Ovary (tissue), 9 donors: Measurements from ENCODE around the gene DNAAF5. TPM values are rescaled to one million over a fixed set of nuclear protein-coding genes. Genes with fewer than 3 reads are reported as not detected.
A peak's percentile ranks its signal among the peaks of the same experiment; 100 is the strongest.

ENCODE experiments used
- DNase-seq, 5 donors: peaks; one replicate each; pipeline ENCODE4 v3.0.0-alpha.2; 2019 to 2020
- H3K27ac ChIP-seq, 2 donors: fragments of 200-600 bp; one replicate each; pipeline versions ENCODE4 v1.5.1 to v1.8.0; 2019 to 2022
- H3K27me3 ChIP-seq: fragments of 200-600 bp; one replicate; pipeline ENCODE4 v1.8.0; 2022
- H3K36me3 ChIP-seq: fragments of 200-600 bp; sonication (generic); one replicate; pipeline ENCODE4 v1.5.1; 2019
- H3K4me1 ChIP-seq: one replicate; pipeline ENCODE4 v1.8.1; 2013; ENCODE audit warnings: mild to moderate bottlenecking, moderate library complexity; ENCODE audit not compliant: insufficient read depth
- H3K4me3 ChIP-seq: fragments of 200-600 bp; sonication (generic); one replicate; pipeline ENCODE4 v1.5.1; 2017
- H3K9me3 ChIP-seq, 2 donors: fragments of 200-600 bp in 1 of 2; sonication (generic) in 1 of 2; one replicate each; pipeline versions ENCODE4 v1.5.1 to v1.8.1; 2013 to 2019; ENCODE audit warnings: mild to moderate bottlenecking in 1 of 2, moderate library complexity in 1 of 2
- EP300 ChIP-seq: sonication (generic); formaldehyde crosslinking; IDR thresholded peaks from one replicate; pipeline ENCODE4 v1.6.1; 2017; ENCODE audit warnings: antibody characterized with exemption
- POLR2A ChIP-seq: fragments of 450-650 bp; IDR thresholded peaks from one replicate; pipeline ENCODE4 v1.6.1; 2017; ENCODE audit warnings: antibody characterized with exemption, mild to moderate bottlenecking, moderate library complexity
- WGBS, 3 donors: extraction: QIAGEN DNeasy Blood & Tissue Kit in 1 of 3; methylation state at CpG; one replicate each; pipeline versions ENCODE4 v1.1.5 to v1.1.7; 2013 to 2017; 5-methylcytosine and 5-hydroxymethylcytosine counted together
- intact Hi-C, 4 donors: fragments of 100-400 bp; cut with DNase I; formaldehyde crosslinking; loops; one replicate each; pipeline versions ENCODE4 v1.11.0 to v1.15.1; 2022 to 2023
- polyA plus RNA-seq, 2 donors: library from polyadenylated mRNA; stranded (reverse); fragments of 200-250 nt in 1 of 2; fragments of 350-450 nt in 1 of 2; fragmentation: Illumina TruSeq in 1 of 2; extraction: RNeasy Lipid Tissue Mini Kit (QIAGEN cat#74804) in 1 of 2; gene quantifications; one replicate each; pipeline ENCODE4 v1.2.3, GENCODE V29; 2013 to 2014
- total RNA-seq, 7 donors: library from RNA; depleted of rRNA in 2 of 7; stranded (reverse); fragments of >200 nt in 2 of 7; fragmentation: NEBNext Ultra II Directional in 3 of 7; extraction: Animal tissue kit (Norgen Biotek cat#: 25700) in 3 of 7; gene quantifications; one replicate each; pipeline versions ENCODE4 v1.1.0 to v1.2.4, GENCODE V29; 2016 to 2023
- TF ChIP-seq, protein P1 (sequence below), 3 donors: fragments of 450-650 bp in 2 of 3; fragments of 200-600 bp in 1 of 3; IDR thresholded peaks; one replicate each; pipeline versions ENCODE4 v1.5.1 to v1.8.0; 2016 to 2022; ENCODE audit warnings: antibody characterized with exemption in 3 of 3, mild to moderate bottlenecking in 1 of 3
- donor health status: DM: no; HTN: no; CAD: no; lungs with moderate emphysema.
- donor health status: DM: no; HTN: no; CAD: no.
- donor health status: Bipolar disorder and iron deficiency.
- donor health status: DM: yes; HTN: yes; CAD: no.
- donor health status: DM: no; HTN: no; CAD: no.
- donor health status: DM: yes; HTN: yes; CAD: no.

The DNAAF5 gene
- total and polyA plus RNA-seq, 9 donors = 12.9 to 41.0 (median 21.3) TPM

DNA sequence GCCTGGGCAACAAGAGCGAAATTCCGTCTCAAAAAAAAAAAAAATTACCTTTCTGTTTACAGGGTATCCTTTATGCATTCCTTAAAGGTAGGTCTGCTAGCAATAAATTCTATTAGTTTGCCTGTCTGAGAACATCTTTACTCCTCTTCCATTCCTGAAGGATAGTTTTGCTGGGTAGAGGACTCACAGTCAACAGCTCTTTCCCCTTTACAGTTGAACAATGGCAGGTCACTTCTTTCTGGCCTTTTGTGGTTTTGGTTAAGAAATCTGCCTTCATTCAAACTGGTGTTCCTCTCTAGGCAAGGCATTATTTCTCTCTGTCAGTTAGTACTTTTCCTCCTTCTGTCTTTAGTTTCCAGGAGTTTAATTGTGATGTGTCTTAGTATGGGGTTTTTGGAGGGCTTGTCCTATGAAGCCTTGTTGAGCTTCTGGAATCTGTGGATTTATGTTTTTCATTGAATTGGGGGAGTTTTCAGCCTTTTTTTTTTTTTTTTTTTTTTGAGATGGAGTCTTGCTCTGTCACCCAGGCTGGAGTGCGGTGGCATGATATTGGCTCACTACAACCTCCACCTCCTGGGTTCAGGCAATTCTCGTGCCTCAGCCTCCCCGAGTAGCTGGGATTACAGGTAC lies 4.8 kb upstream of the DNAAF5 start:
- TF ChIP-seq EP300 (no peak), POLR2A (no peak)
- TF ChIP-seq, protein P1, sequence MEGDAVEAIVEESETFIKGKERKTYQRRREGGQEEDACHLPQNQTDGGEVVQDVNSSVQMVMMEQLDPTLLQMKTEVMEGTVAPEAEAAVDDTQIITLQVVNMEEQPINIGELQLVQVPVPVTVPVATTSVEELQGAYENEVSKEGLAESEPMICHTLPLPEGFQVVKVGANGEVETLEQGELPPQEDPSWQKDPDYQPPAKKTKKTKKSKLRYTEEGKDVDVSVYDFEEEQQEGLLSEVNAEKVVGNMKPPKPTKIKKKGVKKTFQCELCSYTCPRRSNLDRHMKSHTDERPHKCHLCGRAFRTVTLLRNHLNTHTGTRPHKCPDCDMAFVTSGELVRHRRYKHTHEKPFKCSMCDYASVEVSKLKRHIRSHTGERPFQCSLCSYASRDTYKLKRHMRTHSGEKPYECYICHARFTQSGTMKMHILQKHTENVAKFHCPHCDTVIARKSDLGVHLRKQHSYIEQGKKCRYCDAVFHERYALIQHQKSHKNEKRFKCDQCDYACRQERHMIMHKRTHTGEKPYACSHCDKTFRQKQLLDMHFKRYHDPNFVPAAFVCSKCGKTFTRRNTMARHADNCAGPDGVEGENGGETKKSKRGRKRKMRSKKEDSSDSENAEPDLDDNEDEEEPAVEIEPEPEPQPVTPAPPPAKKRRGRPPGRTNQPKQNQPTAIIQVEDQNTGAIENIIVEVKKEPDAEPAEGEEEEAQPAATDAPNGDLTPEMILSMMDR (IDR thresholded peaks at IDR 0.05) = no peak
- no peak for DNase-seq

DNA sequence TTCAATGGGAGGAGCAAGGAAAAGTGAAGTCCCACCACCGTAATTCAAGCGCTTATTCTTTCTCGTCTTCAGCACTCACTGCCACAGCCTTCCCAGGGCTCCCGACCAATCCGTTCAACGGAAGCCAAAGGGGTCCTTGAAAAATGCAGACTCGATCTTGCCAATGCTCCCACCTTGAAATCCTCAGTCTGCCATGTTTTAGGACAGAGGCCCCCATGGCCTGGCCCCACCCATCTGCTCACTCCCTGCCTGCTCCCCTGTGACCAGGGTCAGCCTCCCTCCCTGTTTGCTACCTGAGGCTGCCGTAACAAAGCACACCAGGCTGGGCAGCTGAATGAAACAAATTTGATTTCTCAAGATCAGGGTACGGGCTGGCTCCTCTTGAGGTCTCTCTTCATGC lies 3.0 kb upstream of the DNAAF5 start:
- no peaks in the 10 kb centered on the region for H3K36me3 ChIP-seq
- 91 to 98% (median 93%) methylated on average over 9 of the region's 9 CpGs for WGBS, 3 donors
- no peaks in the 10 kb centered on the region for H3K27me3 ChIP-seq
- peaks cover 13% of the 10 kb centered on the region for H3K4me1 ChIP-seq
- intact Hi-C loops = no loop called here
- DNase-seq = peak in 2 of 5 donors; percentile 12 to 15
- H3K27ac ChIP-seq = no peak overlapping the region
- H3K4me3 ChIP-seq = no peak overlapping the region
- TF ChIP-seq EP300 = no peak
- no peak for TF ChIP-seq POLR2A
- TF ChIP-seq, protein P1 (IDR thresholded peaks at IDR 0.05) = no peak
- H3K9me3 ChIP-seq = no peaks in the 10 kb centered on the region

More for the DNA sequence above, 4.8 kb upstream of the DNAAF5 start:
- H3K9me3 ChIP-seq = no peaks in the 10 kb centered on the region
- H3K27ac ChIP-seq = no peak overlapping the region
- H3K36me3 ChIP-seq = no peaks in the 10 kb centered on the region
- H3K4me1 ChIP-seq = peaks cover 7% of the 10 kb centered on the region
- no peaks in the 10 kb centered on the region for H3K27me3 ChIP-seq
- no peak overlapping the region for H3K4me3 ChIP-seq
- intact Hi-C loops = no loop called here
- 95 to 99% (median 98%) methylated on average over 5 of the region's 5 CpGs for WGBS, 3 donors

DNA sequence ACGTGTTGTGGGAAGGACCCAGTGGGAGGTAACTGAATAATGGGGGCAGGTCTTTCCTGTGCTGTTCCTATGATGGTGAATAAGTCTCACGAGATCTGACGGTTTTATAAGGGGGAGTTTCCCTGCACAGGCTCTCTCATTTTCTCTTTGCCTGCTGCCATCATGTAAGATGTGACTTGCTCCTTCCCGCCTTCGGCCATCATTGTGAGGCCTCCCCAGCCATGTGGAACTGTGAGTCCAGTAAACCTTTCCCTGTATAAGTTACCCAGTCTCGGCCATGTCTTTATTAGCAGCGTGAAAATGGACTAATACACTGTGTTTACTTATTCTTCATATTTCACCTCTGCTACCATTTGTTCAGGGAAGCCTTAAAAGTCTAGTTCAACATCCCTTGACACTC lies 2.2 kb upstream of the DNAAF5 start:
- H3K27me3 ChIP-seq = no peaks in the 10 kb centered on the region
- intact Hi-C loops = no loop called here
- peaks cover 13% of the 10 kb centered on the region for H3K4me1 ChIP-seq
- no peaks in the 10 kb centered on the region for H3K36me3 ChIP-seq
- 90 to 92% (median 91%) methylated on average over 7 of the region's 7 CpGs for WGBS, 3 donors
- DNase-seq = peak in 1 of 5 donors; percentile 22
- H3K27ac ChIP-seq = no peak overlapping the region
- H3K9me3 ChIP-seq = no peaks in the 10 kb centered on the region
- TF ChIP-seq POLR2A = no peak
- TF ChIP-seq, protein P1 (IDR thresholded peaks at IDR 0.05) = no peak
- TF ChIP-seq EP300 = no peak
- H3K4me3 ChIP-seq = no peak overlapping the region

- DNase-seq = peak in 3 of 5 donors; percentile 39 to 55 (median 48)
- TF ChIP-seq POLR2A (no peak), EP300 (no peak)
- TF ChIP-seq, protein P1 (IDR thresholded peaks at IDR 0.05) = no peak
- no peak overlapping the region for H3K4me3 ChIP-seq
Observed at GRCh38 chr7:725223-726005, 1.1 kb upstream of the DNAAF5 start.

More at GRCh38 chr7:725223-726005, 1.1 kb upstream of the DNAAF5 start:
- no peak overlapping the region for H3K27ac ChIP-seq
- intact Hi-C loops = loop anchor here in 1 of 4 donors (5.0 kb wide), 1 partner anchor 483 kb away; no protein-coding TSS in a partner anchor
- peaks cover 13% of the 10 kb centered on the region for H3K4me1 ChIP-seq
- no peaks in the 10 kb centered on the region for H3K9me3 ChIP-seq
- H3K27me3 ChIP-seq = no peaks in the 10 kb centered on the region
- 12 to 41% (median 17%) methylated on average over 8 of the region's 8 CpGs for WGBS, 3 donors
- H3K36me3 ChIP-seq = no peaks in the 10 kb centered on the region
